ENCODE results near the gene TREML1.
A peak's percentile ranks its signal among the peaks of the same experiment; 100 is the strongest.
"Not testable (repeated sequence)": the region's sequence is repeated elsewhere in the genome, so short reads cannot be mapped to it uniquely, and the experiment has no call there.

Gene TREML1

DNA sequence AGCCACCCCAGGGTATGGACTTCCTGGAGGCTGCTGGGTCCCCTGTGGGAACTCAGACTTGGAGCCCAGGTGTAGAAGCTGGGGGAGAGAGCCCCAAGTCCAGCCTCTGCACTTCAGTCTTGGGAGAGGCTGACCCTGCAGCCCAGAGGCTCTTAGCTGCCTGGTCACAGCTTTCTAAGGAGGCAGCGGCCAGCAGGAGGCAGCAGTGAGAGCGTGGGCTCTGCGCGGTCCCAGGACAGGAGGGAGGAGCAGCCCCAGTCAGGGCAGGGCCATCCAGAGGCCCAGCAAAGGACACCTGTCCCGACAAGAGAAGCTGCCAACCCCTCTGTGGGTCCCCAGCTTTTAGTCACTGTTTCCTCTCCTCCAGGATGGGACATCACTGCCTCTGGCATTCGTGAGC, 37.4 kb upstream of the TREML1 start:
- Histone ChIP-seq H3K9me3 (peaks cover 19% of the 10 kb centered on the region), H3K27ac (no peak overlapping the region), H3K36me3 (0 out of 2 replicates have a peak, but pooled peaks cover 13% of the 10 kb centered on the region), H3K4me1 (no peaks in the 10 kb centered on the region), H3K9ac (no peak overlapping the region), H3K27me3 (no peaks in the 10 kb centered on the region), H3K4me3 (no peak overlapping the region), H3K4me2 (no peak overlapping the region), H4K20me1 (no peaks in the 10 kb centered on the region)
- TF ChIP-seq Cebpa-rat (IDR thresholded peaks at IDR 0.05), result no peak

DNA sequence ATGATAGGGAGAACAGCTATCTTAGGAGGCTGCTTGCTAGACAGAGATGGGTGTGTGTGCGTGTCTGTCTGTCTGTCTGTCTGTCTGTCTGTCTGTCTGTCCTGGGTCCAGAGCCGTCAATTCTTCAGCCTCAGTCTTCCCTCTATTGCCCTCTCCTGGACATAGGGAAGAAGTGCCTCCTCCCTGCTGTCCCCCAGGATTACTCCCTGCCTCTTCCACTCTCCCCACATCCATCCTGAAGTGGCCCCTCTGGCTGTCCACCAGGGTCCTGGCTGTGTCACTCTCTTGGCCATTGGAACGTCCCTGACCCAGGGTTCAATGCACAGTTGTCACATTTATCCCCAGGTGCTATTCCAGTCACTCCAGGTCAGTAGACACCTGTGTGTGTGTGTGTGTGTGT, 36.6 kb upstream of the TREML1 start:
- Histone ChIP-seq H3K36me3 (0 out of 2 replicates have a peak, but pooled peaks cover 13% of the 10 kb centered on the region), H3K9me3 (peaks cover 19% of the 10 kb centered on the region), H3K9ac (no peak overlapping the region), H3K4me3 (no peak overlapping the region), H4K20me1 (no peaks in the 10 kb centered on the region), H3K4me2 (no peak overlapping the region), H3K4me1 (no peaks in the 10 kb centered on the region), H3K27ac (no peak overlapping the region), H3K27me3 (no peaks in the 10 kb centered on the region)
- TF ChIP-seq Cebpa-rat (IDR thresholded peaks at IDR 0.05), result no peak

DNA sequence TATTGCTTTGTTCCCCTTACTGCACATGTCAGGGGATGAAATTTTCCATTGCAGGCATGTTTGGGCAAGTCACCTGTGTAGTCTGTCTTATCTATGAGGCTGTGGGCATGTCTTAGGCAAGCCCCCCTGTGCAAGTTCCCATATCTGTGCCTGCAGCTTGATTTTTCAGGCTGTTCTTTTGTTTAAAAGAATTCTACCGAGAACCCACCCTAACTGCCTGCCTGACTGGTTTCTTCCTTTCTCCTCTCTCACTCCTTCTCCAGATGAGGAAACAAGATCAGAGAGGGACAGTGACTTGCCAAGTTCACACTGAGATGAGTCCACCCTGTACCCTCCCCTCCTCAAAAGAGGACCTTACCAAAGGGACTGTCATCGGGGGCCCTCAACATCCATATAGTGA, 35.8 kb upstream of the TREML1 start:
- no peak overlapping the region for H3K9ac ChIP-seq
- no peak overlapping the region for H3K4me2 ChIP-seq
- TF ChIP-seq Cebpa-rat (IDR thresholded peaks at IDR 0.05), result no peak
- H3K9me3 ChIP-seq, result peaks cover 19% of the 10 kb centered on the region
- H3K36me3 ChIP-seq, result 0 out of 2 replicates have a peak, but pooled peaks cover 13% of the 10 kb centered on the region
- H3K27me3 ChIP-seq, result no peaks in the 10 kb centered on the region
- H3K4me3 ChIP-seq, result no peak overlapping the region
- H3K27ac ChIP-seq, result no peak overlapping the region
- no peaks in the 10 kb centered on the region for H4K20me1 ChIP-seq
- no peaks in the 10 kb centered on the region for H3K4me1 ChIP-seq

DNA sequence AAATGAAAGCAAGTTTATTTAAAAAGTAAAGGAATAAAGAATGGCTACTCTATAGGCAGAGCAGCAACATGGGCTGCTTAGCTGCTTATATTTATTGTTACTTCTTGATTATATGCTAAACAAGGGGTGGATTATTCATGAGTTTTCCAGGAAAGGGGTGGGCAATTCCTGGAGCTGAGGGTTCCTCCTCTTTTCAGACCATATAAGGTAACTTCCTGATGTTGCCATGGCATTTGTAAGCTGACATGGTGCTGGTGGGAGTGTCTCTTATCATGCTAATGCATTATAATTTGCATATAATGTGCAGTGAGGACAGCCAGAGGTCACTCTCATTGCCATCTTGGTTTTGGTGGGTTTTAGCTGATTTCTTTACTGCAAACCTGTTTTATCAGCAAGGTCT, 34.9 kb upstream of the TREML1 start:
- not testable (repeated sequence) for H3K4me2 ChIP-seq, H4K20me1 ChIP-seq, H3K9ac ChIP-seq, H3K27me3 ChIP-seq, H3K4me3 ChIP-seq, H3K4me1 ChIP-seq, H3K27ac ChIP-seq
- 0 out of 2 replicates have a peak, but pooled peaks cover 13% of the 10 kb centered on the region for H3K36me3 ChIP-seq
- peaks cover 19% of the 10 kb centered on the region for H3K9me3 ChIP-seq

DNA sequence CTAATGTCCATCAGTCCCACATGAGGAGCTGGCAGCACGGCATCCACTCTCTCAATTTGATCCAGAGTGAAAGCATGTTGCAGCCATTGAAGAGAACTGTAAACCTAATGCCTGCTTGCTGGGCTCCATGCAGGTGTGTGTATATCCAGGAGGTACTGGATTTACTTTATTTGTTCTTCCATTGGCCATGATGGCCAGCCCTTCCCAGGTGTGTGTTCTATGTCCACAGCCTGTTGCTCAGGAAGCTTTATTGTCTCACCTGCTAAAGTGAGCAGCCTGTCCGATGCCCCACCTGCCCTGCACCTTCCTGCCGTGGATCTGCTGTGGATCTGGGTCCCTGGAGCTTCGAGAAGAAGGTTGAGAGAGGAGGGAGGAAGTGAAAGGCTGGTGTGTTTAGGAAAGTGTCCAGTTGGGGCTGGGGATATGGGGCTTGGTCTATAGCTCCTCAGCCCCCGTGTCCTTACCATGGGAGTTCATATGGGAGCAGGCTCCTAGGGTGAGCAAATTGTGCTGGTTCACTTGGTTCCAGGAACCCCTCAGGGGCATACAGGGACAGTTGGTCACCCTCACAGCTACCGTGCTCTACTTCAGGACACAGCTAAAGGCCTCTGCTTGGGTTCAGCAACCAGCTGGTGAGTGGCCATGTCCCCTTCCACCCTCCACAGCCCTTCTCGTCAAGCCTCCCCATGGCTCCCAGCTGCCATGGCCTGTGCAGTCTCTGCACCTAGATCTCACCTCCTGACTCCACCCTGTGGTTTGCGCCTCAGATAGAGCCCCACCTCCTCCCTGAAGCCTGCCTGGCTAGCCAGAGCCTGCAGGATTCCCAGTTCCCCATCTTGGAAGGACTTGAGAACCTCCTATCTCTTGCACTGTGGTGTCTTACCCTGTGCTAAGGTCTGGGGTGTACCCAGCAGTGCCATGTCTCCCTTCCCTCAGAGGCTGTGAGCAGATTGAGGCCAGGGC, 34.1 kb upstream of the TREML1 start:
- Histone ChIP-seq H3K4me1 (peaks cover under 1% of the 10 kb centered on the region), H3K4me3 (no peak overlapping the region), H3K4me2 (no peak overlapping the region), H3K36me3 (0 out of 2 replicates have a peak, but pooled peaks cover 13% of the 10 kb centered on the region), H3K27ac (no peak overlapping the region), H3K9ac (no peak overlapping the region), H3K27me3 (no peaks in the 10 kb centered on the region), H3K9me3 (peaks cover 19% of the 10 kb centered on the region), H4K20me1 (no peaks in the 10 kb centered on the region)
- TF ChIP-seq Cebpa-rat (IDR thresholded peaks at IDR 0.05), result no peak

DNA sequence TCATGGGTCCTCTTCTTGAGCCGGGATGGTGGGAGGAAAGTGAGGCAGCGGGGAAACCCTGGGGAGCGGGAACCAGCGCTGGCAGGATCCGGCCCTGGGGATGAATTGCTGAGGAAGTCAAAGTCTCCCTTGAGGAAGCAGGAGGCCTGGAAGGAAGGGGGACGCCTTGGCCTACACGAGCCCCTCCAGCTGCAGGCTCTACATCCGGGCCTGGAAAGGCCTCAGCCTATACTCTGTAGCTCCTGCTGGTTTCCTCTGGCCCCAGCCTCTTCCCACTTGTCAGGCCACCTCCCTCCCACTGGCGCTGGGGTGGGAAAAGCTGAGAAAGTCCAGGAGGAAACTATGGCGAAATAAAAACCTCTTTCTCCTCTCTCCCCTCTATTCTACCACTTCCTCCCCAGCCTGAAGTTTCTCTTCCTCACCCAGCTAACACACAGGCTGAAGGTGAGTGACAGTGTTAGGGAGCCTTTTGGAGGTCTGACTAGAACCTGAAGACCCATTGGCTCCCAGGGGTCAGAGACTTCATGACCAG, 31.9 kb upstream of the TREML1 start:
- Histone ChIP-seq H3K27me3 (no peaks in the 10 kb centered on the region), H3K36me3 (0 out of 2 replicates have a peak, but pooled peaks cover 13% of the 10 kb centered on the region), H3K4me2 (no peak overlapping the region), H3K9ac (no peak overlapping the region), H3K27ac (no peak overlapping the region), H3K4me3 (no peak overlapping the region), H3K9me3 (peaks cover 19% of the 10 kb centered on the region), H4K20me1 (no peaks in the 10 kb centered on the region), H3K4me1 (peaks cover 11% of the 10 kb centered on the region)
- no peak for TF ChIP-seq Cebpa-rat (IDR thresholded peaks at IDR 0.05)

DNA sequence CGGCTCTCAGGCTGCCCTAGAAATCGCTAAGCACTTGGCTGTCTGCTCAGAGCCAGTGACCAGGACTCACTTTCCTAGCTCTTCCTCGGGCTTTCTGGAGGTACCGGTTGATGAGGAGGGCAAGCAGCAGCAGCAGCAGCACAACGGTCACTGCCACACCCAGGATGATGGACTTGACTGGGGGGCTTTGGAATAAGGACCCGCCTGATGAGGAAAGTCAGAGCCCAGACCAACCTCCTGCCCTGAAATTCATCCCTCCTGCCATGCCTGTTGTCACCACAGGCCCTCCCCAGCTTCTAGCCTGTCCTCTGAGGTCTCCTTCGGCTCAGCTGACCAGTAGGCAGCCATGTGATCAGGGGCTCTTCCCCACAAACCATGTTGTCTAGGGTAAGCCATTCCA, 30.6 kb upstream of the TREML1 start:
- H3K4me2 ChIP-seq, result no peak overlapping the region
- H3K27me3 ChIP-seq, result no peaks in the 10 kb centered on the region

DNA sequence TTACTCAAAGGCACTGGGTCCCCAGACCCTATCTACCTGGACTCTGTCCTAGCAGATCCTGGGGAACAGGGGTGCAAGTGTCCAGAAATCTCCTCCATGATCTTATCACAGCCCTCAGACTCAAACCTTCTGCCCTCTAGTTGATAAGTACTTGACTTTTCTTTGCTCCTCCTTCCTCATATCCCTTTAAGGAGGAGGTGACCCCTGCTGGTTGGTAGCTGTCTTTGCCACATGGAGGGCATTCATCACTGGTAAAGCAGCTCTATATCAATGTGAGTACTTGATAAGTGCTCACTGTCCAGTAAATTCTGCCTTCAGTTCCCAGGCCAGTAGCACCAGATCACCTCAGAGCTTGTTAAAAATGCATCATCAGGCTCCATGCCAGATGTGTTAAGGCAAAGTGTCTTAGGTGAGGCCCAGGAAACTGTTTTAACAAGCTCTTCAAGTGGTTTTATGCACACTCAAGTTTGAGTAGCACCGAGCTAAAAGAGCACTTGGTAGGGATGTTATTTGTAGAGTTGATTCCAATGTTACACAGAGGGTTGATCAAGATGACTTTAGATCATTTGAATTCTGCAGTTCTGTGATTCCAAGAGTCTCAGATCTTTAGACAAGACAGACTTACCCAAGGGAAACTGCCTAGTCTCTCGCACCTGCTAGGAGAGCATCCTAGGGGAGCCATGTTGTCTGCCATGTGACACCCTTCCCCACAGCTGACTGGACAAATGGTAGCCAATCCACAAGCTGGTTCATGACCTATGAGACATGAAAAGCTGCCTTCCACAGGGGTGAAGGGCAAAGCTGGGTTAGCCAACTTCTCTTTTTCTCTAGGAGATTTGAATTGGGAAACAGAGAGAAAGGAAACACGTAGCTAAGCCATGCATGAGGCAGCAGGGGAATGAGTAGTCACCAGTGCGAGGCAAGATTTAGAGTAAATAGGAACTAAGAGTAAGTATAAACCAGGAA, 28.2 kb upstream of the TREML1 start:
- no peaks in the 10 kb centered on the region for H3K9me3 ChIP-seq
- H3K4me2 ChIP-seq, result peak overlapping the region; percentile 38; the same call in 1 of the 2 replicates
- no peaks in the 10 kb centered on the region for H4K20me1 ChIP-seq
- TF ChIP-seq Cebpa-rat (IDR thresholded peaks at IDR 0.05), result no peak
- no peaks in the 10 kb centered on the region for H3K27me3 ChIP-seq
- H3K4me1 ChIP-seq, result peaks cover 19% of the 10 kb centered on the region
- H3K4me3 ChIP-seq, result no peak overlapping the region
- no peaks in the 10 kb centered on the region for H3K36me3 ChIP-seq
- peak overlapping the region; percentile 4; the same call in 1 of the 2 replicates for H3K27ac ChIP-seq
- H3K9ac ChIP-seq, result no peak overlapping the region

More for the DNA sequence above, 30.6 kb upstream of the TREML1 start:
- Histone ChIP-seq H3K9ac (no peak overlapping the region), H3K4me1 (peaks cover 19% of the 10 kb centered on the region), H3K27ac (no peak overlapping the region), H3K4me3 (no peak overlapping the region), H3K36me3 (0 out of 2 replicates have a peak, but pooled peaks cover 5% of the 10 kb centered on the region), H4K20me1 (no peaks in the 10 kb centered on the region), H3K9me3 (peaks cover 7% of the 10 kb centered on the region)
- TF ChIP-seq Cebpa-rat (IDR thresholded peaks at IDR 0.05), result no peak

DNA sequence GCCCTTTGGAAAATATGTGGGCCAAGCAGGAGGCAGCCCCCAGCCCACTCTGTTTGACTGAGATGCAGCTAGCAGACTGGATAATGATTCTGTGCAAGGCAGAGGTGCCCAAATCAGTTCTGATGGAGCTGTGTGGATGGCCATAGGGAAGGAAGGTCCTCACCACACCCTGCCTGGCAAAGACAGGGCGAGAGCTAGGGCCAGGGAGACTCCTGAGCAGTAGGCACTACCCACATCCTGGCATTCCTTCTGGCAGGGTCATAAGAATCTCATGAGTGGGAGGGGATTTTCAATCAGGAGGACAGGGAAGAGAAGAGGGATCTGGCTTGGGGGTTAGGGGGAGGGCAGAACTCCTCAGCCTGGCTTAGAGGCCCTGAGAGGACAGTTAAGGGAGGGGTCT, 27.4 kb upstream of the TREML1 start:
- Histone ChIP-seq H4K20me1 (no peaks in the 10 kb centered on the region), H3K9ac (no peak overlapping the region), H3K9me3 (no peaks in the 10 kb centered on the region), H3K27me3 (no peaks in the 10 kb centered on the region), H3K4me2 (no peak overlapping the region), H3K4me1 (peaks cover 19% of the 10 kb centered on the region), H3K4me3 (no peak overlapping the region), H3K36me3 (no peaks in the 10 kb centered on the region), H3K27ac (no peak overlapping the region)
- TF ChIP-seq Cebpa-rat (IDR thresholded peaks at IDR 0.05), result no peak

Measured in BLaER1 (cell line).